ENCODE results near the gene ANKRD35.
"Not testable (repeated sequence)": the region's sequence is repeated elsewhere in the genome, so short reads cannot be mapped to it uniquely, and the experiment has no call there.

Gene ANKRD35, protein sequence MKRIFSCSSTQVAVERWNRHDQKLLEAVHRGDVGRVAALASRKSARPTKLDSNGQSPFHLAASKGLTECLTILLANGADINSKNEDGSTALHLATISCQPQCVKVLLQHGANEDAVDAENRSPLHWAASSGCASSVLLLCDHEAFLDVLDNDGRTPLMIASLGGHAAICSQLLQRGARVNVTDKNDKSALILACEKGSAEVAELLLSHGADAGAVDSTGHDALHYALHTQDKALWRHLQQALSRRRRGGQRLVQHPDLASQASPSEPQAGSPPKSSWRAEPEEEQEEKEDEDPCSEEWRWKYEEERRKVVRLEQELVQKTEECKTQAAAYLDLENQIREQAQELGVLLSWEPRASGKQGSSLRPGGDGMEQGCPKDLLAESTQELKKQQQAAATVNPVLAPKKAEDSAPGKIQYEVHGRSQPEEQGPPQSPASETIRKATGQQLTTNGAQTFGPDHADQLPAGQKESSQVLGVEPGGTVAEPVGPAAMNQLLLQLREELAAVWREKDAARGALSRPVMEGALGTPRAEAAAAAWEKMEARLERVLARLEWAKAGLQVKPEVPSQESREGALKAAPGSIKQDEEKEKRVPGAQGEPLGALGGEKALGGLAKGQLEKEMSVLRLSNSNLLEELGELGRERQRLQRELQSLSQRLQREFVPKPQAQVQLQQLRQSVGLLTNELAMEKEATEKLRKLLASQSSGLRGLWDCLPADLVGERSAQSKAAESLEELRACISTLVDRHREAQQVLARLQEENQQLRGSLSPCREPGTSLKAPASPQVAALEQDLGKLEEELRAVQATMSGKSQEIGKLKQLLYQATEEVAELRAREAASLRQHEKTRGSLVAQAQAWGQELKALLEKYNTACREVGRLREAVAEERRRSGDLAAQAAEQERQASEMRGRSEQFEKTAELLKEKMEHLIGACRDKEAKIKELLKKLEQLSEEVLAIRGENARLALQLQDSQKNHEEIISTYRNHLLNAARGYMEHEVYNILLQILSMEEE

DNA sequence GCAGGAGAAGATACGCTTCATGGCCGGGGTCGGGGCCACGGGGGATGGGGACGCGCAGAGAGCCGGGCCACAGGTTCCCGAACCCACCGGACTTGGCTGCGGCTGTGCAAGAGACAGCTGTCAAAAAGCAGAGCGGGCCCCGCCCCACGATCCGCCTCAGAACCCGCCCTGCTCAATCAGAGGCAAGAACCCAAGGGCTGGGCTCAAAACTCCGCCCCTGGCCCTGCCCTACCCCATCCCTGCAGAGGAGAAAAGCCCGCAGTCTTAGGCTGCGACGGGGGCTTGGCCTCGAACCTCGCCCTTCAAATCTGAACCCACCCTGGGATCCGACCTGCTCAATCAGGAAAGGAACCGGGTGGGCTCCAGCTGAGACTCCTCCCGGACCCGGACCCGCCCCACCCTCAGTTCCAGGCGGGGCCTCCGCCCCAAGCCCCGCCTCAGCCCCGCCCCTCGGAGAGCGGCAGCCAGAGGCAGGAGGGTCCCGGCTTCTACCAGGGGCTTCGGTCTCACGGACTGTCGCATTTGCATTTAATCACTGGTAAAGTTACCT, at the start of gene ANKRD35:
TSS of gene ANKRD35 (minus strand) at position 129 of the 550 bp plus-strand sequence. CDS start at position 21, 108 bp downstream.
- DNase-seq, result peak; percentile 44

DNA sequence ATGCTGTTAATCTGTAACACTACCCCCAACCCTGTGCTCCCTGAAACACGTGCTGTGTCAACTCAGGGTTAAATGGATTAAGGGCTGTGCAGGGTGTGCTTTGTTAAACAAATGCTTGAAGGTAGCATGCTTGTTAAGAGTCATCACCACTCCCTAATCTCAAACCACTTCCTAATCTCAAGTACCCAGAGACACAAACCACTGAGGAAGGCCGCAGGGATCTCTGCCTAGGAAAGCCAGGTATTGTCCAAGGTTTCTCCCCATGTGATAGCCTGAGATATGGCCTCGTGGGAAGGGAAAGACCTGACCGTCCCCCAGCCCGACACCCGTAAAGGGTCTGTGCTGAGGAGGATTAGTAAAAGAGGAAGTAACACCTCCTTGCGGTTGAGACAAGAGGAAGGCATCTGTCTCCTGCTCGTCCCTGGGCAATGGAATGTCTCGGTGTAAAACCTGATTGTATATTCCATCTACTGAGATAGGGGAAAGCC, 46.9 kb upstream of the ANKRD35 start:
- DNase-seq, result not testable (repeated sequence)

DNA sequence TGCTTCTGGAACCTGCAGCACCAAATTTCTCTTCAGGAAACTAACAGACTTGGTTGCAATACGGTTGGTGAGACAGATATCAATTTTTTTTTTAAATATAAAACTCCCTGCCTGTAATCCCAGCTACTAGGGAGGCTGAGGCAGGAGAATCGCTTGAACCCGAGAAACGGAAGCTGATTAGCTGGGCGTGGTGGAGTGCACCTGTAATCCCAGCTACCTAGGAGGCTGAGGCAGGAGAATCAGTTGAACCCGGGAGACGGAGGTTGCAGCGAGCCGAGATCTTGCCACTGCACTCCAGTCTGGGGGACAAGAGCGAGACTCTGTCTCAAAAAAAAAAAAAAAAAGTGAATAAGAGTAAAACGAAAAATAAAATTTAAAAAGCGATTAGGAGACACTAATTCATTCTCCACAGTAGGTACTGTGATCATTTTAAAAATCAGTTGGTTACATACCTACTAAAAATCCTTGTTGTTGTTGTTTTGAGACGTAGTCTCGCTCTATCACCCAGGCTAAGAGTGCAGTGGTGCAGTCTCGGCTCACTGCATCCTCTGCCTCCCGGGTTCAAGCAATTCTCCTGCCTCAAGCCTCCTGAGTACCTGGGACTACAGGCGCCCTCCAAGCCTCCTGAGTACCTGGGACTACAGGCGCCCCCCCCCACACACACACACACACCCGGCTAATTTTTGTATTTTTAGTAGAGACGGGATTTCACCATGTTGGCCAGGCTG, 42.4 kb upstream of the ANKRD35 start:
- no peak for DNase-seq

DNA sequence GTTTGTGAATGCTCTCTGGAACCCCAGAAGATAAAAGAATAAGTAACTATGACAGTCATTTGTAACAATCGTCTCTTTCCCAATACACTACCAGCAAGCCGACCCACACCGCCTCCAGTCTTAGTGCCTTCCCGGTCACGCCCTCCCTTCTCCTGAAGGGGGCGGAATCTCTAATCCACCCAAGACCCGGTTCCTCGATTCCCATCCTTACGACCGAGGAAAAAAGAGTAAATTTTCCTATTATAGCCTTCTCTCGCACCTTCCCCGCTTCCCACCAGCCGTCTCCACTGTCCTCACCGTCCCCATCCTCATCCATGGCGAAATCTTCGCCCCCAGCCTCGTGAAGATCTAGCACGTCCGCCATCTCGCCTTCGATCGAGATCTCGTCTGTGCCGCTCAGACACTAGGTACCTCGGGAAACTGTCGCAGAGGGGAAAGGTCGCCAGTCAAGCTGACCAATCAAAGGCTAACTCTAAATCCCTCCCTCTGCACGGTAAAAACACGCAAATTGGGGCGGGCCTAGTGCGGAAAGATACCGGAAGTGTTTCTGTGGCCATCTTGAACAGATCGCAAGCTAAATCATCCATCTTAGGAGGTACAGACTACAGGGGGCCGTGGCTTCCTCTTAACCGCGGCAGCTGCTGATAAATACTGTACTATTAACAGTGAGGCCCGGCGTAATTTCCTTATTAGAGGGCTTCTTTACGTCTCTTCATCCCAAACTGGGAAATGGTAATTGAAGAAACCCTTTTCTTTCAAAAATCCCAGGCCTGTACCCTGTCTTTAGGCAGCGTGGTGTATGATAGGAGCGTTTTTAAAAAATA, 41.6 kb upstream of the ANKRD35 start, which contains the start of gene RBM8A:
TSS of gene RBM8A (minus strand) at position 422 of the 824 bp plus-strand sequence. CDS start at position 364, 58 bp downstream.
- peak; percentile 89 for DNase-seq

DNA sequence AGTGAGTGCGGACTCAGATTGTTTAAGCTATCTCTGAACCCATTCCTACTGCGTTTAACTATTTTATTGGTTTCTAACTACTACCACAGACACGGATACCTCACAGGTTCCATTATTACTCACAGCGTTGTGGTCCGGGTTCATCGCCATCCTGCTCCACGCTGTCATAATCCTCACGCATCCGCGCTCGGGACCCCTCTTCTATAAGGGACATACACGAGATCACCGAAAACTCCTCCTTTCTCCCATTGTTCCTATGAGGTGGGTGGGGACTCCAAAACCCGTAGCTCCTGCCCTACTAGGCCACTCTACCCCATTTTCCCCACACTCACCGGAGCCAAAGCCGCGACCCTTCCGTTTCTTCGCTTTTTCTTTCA, 41.0 kb upstream of the ANKRD35 start:
- DNase-seq, result no peak

DNA sequence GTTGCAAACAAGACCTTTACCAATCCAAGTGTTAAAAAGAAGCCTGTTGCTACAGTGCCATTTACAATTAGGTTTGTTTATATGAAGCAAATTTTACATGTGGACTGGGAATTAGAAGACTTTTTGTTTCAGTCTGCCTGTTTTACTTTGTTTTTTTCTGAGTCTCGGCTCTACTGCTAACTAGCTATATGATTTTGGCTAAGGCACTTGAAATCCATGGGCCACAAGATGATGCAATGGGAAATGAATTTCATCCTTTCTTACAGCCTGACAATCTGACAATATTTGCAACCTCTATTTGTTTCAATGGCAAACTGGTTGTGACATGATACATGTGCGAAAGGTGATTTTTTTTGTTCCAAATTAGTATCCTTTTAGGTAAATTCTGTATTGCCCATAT, 36.6 kb upstream of the ANKRD35 start:
- no peak for DNase-seq

DNA sequence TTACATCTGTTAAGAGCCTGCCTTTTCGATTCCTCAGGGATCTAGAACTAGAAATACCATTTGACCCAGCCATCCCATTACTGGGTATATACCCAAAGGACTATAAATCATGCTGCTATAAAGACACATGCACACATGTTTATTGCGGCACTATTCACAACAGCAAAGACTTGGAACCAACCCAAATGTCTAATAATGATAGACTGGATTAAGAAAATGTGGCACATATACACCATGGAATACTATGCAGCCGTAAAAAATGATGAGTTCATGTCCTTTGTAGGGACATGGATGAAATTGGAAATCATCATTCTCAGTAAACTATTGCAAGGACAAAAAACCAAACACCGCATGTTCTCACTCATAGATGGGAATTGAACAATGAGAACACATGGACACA, 34.6 kb upstream of the ANKRD35 start:
- not testable (repeated sequence) for DNase-seq

DNA sequence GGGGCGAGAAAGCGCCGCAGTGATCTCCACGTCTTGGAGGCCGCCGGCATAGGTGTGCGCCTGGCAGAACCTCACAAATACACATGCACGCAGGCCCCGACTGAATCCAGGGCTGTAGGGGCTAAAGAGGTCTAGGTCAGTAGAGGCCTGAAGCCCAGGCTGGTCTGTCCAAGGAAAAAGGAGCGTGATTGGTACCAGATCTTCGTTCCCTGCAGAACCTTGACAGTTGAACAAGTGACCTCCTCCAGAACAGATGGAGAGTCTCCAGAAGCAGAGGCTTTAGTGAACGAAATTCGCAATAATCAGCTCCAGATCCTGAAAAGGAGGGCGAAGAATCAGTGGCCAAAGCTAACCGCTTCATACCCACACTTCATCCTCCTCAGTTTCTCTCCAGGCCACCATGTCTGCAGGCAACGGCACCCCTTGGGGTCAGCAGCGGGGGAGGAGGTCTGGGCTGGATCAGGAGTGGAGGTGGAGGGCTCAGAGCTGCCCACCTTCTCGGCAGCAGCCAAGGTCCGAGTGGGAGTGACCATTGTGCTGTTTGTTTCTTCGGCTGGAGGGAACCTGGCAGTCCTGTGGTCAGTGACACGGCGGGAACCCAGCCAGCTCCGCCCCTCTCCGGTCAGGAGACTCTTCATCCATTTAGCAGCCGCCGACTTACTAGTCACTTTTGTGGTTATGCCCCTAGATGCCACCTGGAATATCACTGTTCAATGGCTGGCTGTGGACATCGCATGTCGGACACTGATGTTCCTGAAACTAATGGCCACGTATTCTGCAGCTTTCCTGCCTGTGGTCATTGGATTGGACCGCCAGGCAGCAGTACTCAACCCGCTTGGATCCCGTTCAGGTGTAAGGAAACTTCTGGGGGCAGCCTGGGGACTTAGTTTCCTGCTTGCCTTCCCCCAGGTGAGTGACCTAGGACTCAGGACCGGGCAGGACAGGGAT, 33.6 kb upstream of the ANKRD35 start:
- no peak for DNase-seq

DNA sequence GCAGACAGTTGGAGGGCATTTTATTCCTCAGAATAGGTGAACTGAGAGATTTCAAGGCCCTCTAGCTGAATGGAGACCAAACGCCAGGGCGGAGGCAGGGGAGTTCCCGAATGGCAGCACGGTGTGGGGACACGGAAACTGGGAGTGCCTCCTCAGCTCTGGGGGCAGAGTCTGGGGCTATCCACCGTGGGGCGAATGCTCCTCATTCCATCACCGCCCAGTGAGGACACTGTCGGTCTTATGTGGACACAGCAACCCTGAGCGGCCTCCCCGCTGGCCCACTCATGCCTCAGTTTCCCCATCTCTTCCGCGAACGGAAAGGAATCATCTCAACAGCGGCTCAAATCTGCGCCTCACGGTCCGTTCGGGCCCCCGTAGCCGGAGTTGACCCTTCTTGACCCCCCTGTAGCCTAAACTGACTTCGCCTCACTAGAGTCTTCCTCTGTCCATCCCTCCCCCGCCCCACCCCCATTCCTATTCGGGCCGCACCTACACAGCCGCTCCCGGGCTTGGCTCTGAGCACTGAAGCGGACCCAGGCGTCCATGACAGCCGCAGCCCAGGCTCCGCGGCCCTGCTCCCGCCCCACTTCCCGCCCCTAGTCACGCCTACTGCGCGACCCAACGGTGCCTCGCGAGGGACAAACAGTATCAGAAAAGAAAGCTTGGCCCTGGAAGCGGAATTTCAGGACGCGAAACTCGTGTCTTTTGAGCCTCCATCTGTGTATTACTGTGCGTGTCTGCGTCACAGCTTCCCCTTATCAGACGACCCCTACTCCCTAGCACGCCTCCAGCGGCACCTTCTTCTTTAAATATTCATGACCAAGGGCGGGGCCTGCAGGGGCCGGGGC, 32.7 kb upstream of the ANKRD35 start, which contains the start of gene PEX11B:
TSS of gene PEX11B (minus strand) at position 574 of the 848 bp plus-strand sequence. CDS start at position 545, 29 bp downstream.
- DNase-seq, result peak; percentile 51

DNA sequence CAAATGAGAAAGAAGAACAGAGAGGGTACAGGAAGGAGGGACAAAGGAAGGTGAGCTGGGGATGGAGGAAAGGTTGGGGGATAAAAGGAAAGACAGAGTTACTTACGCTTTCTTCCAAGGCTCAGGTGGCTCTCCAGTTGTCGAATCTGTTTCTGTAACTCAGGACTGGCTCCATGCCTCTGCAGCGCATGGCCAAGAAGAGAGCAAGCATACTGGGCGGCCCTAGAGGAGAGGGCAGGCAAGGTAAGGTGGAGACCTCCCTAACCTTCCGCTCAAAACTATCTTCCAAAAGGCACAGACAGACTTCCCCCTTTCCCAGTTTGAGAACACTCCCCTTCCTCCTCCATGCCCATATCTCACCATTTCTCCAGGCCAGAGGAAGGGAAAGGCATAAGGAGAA, 31.9 kb upstream of the ANKRD35 start:
- no peak for DNase-seq

DNA sequence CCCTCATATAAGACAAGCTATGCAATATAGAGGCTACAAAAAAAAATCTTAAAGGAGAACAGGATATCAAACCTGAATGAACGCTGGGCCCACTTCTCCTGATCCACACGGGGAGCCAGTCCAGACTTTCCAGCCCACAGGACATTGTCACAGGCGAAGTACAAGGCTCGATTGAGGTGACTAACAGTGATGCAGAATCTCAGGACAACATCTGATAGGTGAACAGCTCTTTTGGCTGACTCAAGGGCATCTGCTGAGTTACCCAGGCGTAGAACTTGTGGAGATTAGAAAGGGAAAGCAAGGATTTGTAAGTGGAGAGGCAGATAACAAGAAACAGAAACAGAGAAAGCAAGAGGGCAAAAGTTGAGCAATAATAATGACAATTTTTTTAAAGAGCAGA, 31.1 kb upstream of the ANKRD35 start:
- no peak for DNase-seq

DNA sequence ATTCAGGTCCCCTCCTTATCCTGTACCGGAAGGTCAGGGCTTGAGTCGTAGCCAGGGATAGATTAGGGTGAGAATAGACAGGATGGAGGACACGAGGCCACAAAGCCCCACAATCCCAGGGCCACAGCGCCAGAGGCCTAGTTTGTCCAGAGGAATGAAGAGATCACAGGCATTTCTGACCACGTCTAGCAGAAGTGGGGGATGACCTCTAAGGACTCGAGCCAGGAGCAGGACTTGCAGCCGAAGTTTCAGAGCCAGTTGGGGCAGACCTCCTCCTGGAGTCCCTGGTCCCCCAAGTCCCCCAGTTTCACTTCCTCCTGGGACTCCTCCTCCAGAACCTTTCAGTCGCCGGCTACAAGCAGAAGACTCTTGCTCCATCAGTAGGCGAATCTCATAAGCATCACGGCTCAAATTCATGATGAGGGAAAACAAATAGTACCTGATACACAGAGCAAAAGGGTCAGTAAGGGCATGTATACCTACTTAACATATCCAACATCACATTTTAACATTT, 26.5 kb upstream of the ANKRD35 start:
- DNase-seq, result no peak

DNA sequence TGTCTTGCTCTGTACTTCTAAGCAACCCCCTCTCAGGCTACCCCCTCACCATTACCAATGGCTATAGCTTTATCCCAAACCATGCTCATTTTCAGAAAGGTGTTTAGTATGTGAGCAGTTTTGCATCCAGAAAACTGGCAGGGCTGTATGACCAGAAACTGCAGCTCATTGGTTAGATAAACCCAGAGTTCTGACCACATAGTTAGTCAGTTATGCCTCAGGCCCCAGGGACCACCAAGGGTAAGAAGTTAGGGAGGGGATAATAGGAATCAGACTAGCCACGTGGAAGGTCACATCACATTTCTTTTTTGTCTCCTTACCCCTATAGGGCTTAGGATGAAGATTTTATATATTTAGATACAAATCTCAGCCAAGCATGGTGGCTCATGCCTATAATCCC, 23.0 kb upstream of the ANKRD35 start:
- no peak for DNase-seq

DNA sequence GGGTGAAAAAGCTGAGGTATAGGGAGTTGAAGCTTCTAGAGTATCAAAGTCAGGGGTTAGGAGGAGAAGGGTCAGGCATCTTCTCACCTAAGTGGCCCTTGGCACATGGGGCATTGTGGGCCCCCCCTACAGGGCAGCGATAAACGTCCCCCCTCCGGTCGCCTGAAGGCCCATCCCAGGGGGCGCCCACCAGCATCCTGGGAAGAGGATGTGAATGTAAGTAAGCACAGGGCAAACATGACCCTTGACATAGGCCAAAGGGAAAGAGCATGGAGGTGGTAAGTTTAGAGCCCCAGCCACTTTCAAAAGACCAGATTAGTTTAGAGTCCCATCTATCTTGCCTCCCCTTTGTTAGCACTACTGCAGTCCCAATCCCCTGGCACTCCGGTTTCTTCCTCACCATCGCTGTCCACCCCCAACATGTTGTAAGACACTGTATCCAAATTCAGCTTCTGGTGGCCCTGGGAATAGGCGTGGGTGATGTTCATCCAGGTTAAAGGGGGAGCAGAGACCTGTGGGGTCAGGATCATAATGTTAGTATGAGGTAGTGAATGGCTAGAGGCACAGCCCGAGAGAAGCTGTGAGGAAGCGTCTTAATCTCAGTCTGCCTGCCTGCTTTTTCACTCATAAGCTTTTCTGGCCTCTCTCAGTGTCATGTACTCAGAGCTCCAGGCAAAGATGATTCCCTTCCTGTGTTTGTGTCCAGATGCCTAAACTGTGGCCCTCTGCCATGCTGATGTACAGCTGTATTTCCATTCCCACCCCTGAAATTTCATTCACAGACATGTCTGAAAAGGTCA, 21.5 kb upstream of the ANKRD35 start:
- DNase-seq, result no peak

DNA sequence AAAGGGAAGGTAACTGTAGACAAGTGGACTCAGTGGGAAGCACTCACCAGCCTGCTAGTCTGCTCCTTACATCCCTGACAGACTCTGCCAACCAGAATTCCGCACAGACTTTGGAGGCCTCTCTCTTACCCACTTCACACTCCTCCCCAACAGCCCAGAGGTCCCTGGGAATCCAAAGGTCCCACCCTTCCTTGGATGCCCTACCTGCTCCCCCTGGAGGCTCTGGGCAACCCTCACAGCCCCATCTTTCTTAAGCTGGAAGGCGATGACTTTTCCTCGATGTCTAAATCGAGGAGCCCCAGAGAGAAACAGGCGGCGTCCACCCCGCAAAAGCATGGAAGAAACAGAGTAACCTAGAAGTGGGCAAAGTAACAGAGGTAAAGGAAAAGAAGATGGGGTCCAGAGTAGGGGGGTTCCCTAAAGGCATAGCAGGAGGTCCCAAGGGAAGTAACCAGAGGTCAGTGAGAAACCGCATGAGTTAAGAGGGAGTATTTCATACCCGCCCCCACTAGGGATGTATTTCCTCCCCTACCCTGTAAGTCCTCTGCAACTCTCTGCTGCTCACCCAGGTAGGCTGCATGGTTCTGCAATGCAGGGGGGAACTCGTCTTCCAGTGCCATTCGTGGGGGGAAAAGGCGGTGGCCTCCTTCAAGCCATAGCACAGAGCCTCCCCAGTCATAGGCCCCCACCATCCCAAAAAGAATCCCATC, 15.8 kb upstream of the ANKRD35 start:
- DNase-seq, result no peak

DNA sequence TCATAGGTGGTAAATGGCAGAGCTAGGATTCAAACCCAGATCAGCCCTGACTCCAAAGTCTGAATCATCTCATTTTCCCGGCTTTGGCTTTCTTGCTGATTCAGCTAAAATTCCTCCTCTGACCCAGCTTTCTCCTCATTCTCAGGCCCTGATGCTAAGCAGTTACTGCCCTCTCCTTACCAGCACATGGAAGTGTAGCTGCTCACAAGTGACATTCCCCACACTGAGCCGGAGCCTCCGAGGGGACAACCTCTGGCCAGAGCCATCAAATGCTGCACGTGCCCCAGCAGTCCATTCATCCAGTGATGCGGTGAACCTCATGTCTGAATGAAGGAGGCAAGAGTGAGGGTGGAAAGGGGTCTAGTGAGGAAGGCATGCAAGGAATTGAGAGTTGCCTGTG, 13.1 kb upstream of the ANKRD35 start:
- DNase-seq, result no peak

DNA sequence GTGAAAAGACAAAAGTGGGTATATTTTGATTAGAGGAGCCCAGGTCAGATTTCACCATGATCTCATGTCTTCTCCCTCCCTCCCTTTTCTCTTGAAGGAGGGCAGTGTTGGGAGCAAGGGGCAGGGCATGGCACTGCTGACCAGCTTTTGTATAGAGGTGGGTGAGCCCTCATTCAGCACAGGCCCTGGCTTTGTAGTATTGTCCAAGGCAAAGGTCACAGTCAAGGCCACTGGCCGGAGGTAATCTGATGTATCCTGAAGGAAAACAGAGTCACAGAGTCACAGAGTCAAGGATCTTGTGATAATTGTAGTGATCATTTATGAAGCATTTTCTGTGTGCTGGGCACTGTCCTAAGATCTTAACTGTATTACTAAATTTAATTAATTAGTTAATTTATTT, 12.3 kb upstream of the ANKRD35 start:
- no peak for DNase-seq
